SU-DHL-6 (cell line): ENCODE results near the gene LY6G6D.

Source experiments
- H2AFZ ChIP-seq: fragments of 200-600 bp; sonication (generic); 2 replicates; pipeline ENCODE4 v1.6.1; 2014; ENCODE audit warnings: low read depth, mild to moderate bottlenecking, moderate library complexity, mixed read lengths, antibody characterized with exemption, low read length; ENCODE audit not compliant: severe bottlenecking
- H3F3A ChIP-seq: fragments of 200-600 bp; shearing (Covaris generic); 2 replicates; pipeline ENCODE4 v1.6.0; 2016; ENCODE audit warnings: antibody characterized with exemption, mild to moderate bottlenecking; ENCODE audit not compliant: insufficient read depth
- H3K27ac ChIP-seq: fragments of 200-600 bp; sonication (generic); 2 replicates; pipeline ENCODE4 v1.5.1; 2016; ENCODE audit warnings: low read depth, mild to moderate bottlenecking, low read length, moderate library complexity, mixed read lengths
- H3K27me3 ChIP-seq: fragments of 200-600 bp; sonication (generic), shearing (Covaris generic); 2 replicates; pipeline ENCODE4 v1.6.0; 2014; ENCODE audit warnings: mild to moderate bottlenecking, low read length
- H3K36me3 ChIP-seq: fragments of 200-600 bp; sonication (generic); 2 replicates; pipeline ENCODE4 v1.6.1; 2014; ENCODE audit warnings: mild to moderate bottlenecking, low read length, mixed read lengths
- H3K4me2 ChIP-seq: fragments of 300-600, 200-600 bp; shearing (Covaris generic), sonication (generic); 2 replicates; pipeline ENCODE4 v1.6.0; 2014; ENCODE audit warnings: low read length, low read depth, mild to moderate bottlenecking; ENCODE audit not compliant: poor library complexity, severe bottlenecking
- H3K4me3 ChIP-seq: fragments of 200-600 bp; sonication (generic); 2 replicates; pipeline ENCODE4 v1.5.1; 2014; ENCODE audit warnings: antibody characterized with exemption, low read length, mild to moderate bottlenecking, mixed read lengths; ENCODE audit not compliant: insufficient read depth, poor library complexity, severe bottlenecking
- H3K79me2 ChIP-seq: fragments of 200-600 bp; sonication (generic); 2 replicates; pipeline ENCODE4 v1.6.1; 2014; ENCODE audit warnings: mild to moderate bottlenecking, low read length, moderate library complexity; ENCODE audit not compliant: insufficient read depth
- H3K9ac ChIP-seq: fragments of 200-600 bp; sonication (generic); 2 replicates; pipeline ENCODE4 v1.7.0; 2014; ENCODE audit warnings: mild to moderate bottlenecking, low read length
- H3K9me2 ChIP-seq: fragments of 200-600 bp; sonication (generic); replicated peaks from 2 replicates; pipeline ENCODE4 v1.6.1; 2014; ENCODE audit warnings: low read length; ENCODE audit not compliant: insufficient read depth
- H3K9me3 ChIP-seq: fragments of 200-600 bp; sonication (generic); 2 replicates; pipeline ENCODE4 v1.6.1; 2014; ENCODE audit warnings: low read length, mixed read lengths; ENCODE audit not compliant: insufficient read depth
- H4K20me1 ChIP-seq: fragments of 200-600 bp; sonication (generic); 2 replicates; pipeline ENCODE4 v1.6.1; 2014; ENCODE audit warnings: low read depth, mild to moderate bottlenecking, antibody characterized with exemption, low read length, moderate library complexity, mixed read lengths
- CTCF ChIP-seq: fragments of 200-600 bp; sonication (generic); IDR thresholded peaks from one replicate; pipeline ENCODE4 v1.5.1; 2017; ENCODE audit warnings: antibody characterized with exemption, mild to moderate bottlenecking, low read length, moderate library complexity; ENCODE audit not compliant: insufficient read depth, poor library complexity, severe bottlenecking
- EZH2phosphoT487 ChIP-seq: fragments of 200-600 bp; sonication (generic), shearing (Covaris generic); conservative IDR thresholded peaks from 2 replicates; pipeline ENCODE4 v1.6.1; 2018; ENCODE audit warnings: mild to moderate bottlenecking, antibody characterized with exemption, low read length, moderate library complexity, mixed read lengths

LY6G6D gene

GRCh38 chr6:31669676-31670075, 45.5 kb upstream of the LY6G6D start, which contains the start of gene LY6G5B:
TSS of gene LY6G5B (plus strand) at chr6:31669976. CDS start at chr6:31670951, 975 bp downstream.
- Histone ChIP-seq H3K27ac (no peak within 1 kb of the TSS), H4K20me1 (no peaks in the 10 kb centered on the region; the same call in 1 of the 2 replicates), H3K4me3 (no peak within 1 kb of the TSS), H3K79me2 (peaks cover 28% of the 10 kb centered on the region), H3K27me3 (no peaks in the 10 kb centered on the region), H3K9me3 (no peaks in the 10 kb centered on the region), H3K9me2 (no peaks in the 10 kb centered on the region), H3K9ac (no peak within 1 kb of the TSS), H3K36me3 (peaks cover 28% of the 10 kb centered on the region), H3K4me2 (no peak within 1 kb of the TSS), H3F3A (peaks cover 10% of the 10 kb centered on the region), H2AFZ (no peak within 1 kb of the TSS)
- no peak for TF ChIP-seq CTCF
- TF ChIP-seq EZH2phosphoT487, result no peak

GRCh38 chr6:31676322-31676903, 38.7 kb upstream of the LY6G6D start:
- Histone ChIP-seq H3K9ac (no peak overlapping the region), H3K9me2 (no peaks in the 10 kb centered on the region), H3K27me3 (no peaks in the 10 kb centered on the region), H3K79me2 (no peaks in the 10 kb centered on the region), H2AFZ (no peak overlapping the region), H3K36me3 (no peaks in the 10 kb centered on the region), H3K27ac (no peak overlapping the region), H3K4me2 (no peak overlapping the region), H3F3A (peaks cover 14% of the 10 kb centered on the region; the same call in 1 of the 2 replicates), H4K20me1 (no peaks in the 10 kb centered on the region), H3K4me3 (no peak overlapping the region), H3K9me3 (no peaks in the 10 kb centered on the region)
- TF ChIP-seq CTCF (no peak), EZH2phosphoT487 (no peak)

- Histone ChIP-seq H2AFZ (no peak overlapping the region), H3K9ac (no peak overlapping the region), H3K4me3 (no peak overlapping the region), H3K27ac (no peak overlapping the region), H3K27me3 (no peaks in the 10 kb centered on the region), H3K79me2 (no peaks in the 10 kb centered on the region), H3K4me2 (no peak overlapping the region), H4K20me1 (no peaks in the 10 kb centered on the region), H3K9me2 (no peaks in the 10 kb centered on the region), H3F3A (peaks cover 14% of the 10 kb centered on the region; the same call in 1 of the 2 replicates), H3K9me3 (no peaks in the 10 kb centered on the region), H3K36me3 (no peaks in the 10 kb centered on the region)
- TF ChIP-seq EZH2phosphoT487, result no peak
- TF ChIP-seq CTCF, result no peak
Measured at GRCh38 chr6:31676904-31677303, 38.2 kb upstream of the LY6G6D start.
